Thymus (tissue), 11 donors: ENCODE measurements around the gene NDUFV1. TPM values are rescaled to one million over a fixed set of nuclear protein-coding genes. Genes with fewer than 3 reads are reported as not detected.
A peak's percentile ranks its signal among the peaks of the same experiment; 100 is the strongest.

ENCODE experiments used
- DNase-seq, 9 donors: peaks; one replicate each; pipeline ENCODE4 v3.0.0-alpha.2; 2013; ENCODE audit warnings: low spot score in 9 of 9, low read depth in 6 of 9, missing footprints in 1 of 9
- H3K27ac ChIP-seq, 2 donors: one replicate each; pipeline ENCODE4 v1.5.1; 2013; ENCODE audit warnings: control low read depth in 1 of 2, low read depth in 1 of 2, low read length in 1 of 2, mild to moderate bottlenecking in 1 of 2, moderate library complexity in 1 of 2
- H3K27me3 ChIP-seq, 2 donors: one replicate each; pipeline ENCODE4 v1.5.1; 2013; ENCODE audit warnings: low read length in 1 of 2; ENCODE audit not compliant: control insufficient read depth in 2 of 2, insufficient read depth in 1 of 2
- H3K36me3 ChIP-seq, 2 donors: one replicate each; pipeline ENCODE4 v1.5.1; 2013; ENCODE audit warnings: low read length in 1 of 2, mild to moderate bottlenecking in 1 of 2, moderate library complexity in 1 of 2; ENCODE audit not compliant: control insufficient read depth in 2 of 2, insufficient read depth in 2 of 2
- H3K4me1 ChIP-seq, 2 donors: one replicate each; pipeline ENCODE4 v1.5.1; 2013; ENCODE audit warnings: low read length in 2 of 2; ENCODE audit not compliant: control insufficient read depth in 2 of 2, insufficient read depth in 2 of 2
- H3K4me3 ChIP-seq, 2 donors: one replicate each; pipeline ENCODE4 v1.5.1; 2013; ENCODE audit warnings: low read length in 2 of 2, control low read depth in 1 of 2, mild to moderate bottlenecking in 1 of 2
- H3K9me3 ChIP-seq, 2 donors: one replicate each; pipeline ENCODE4 v1.5.1; 2013; ENCODE audit warnings: low read length in 1 of 2, mild to moderate bottlenecking in 1 of 2; ENCODE audit not compliant: control insufficient read depth in 2 of 2, insufficient read depth in 1 of 2
- WGBS: extraction: QIAGEN DNeasy Blood & Tissue Kit; methylation state at CpG from one replicate; pipeline ENCODE4 v1.1.7; 2013; 5-methylcytosine and 5-hydroxymethylcytosine counted together
- polyA plus RNA-seq: library from polyadenylated mRNA; stranded (reverse); fragments of 200-250 nt; gene quantifications from one replicate; pipeline ENCODE4 v1.2.3, GENCODE V29; 2013
- total RNA-seq: library from RNA; stranded (reverse); fragments of 120-200 nt; gene quantifications from one replicate; pipeline ENCODE4 v1.2.4, GENCODE V29; 2013
- donor health status: healthy.

Gene NDUFV1
- total and polyA plus RNA-seq, 2 donors, result 126 to 207 TPM

DNA sequence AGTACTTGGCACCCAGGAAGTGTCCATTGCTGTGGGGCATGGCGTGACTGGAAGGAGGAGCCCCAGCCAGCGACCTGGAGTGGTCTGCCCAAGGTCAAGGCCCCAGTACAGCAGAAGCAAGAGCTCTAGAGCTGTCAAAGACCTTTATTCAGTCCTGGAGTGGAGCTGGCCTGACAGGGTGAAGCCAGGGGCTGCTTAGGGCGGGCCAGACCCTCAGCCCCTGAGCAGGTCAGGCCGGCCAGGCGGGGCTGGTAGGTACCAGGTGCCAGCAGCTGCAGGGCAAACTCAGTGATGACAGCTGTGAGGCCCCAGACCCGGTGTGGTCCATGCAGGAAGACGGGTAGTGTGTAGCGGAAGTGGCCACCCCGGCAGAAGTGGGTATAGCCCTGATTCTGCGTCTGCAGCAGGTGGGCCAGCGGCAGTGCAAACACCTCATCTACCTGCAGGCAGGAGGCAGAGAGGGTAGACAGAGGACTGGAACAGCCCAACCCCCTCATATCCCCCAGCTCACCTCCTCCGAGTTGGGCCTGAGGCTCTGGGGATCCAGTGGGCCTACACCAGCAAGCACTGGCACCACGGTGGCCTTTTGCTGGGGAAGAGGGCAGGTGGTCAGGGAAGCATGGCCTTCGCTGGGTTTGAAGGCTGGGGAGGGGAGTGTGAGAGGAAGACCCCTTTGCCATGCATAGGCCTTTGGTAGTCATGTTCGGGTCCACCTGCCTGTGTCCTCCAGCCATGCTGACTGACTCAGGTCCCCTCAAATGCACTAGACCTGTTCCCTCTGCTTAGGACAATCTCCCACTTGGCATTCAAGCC, 21.3 kb downstream of the NDUFV1 start:
- Histone ChIP-seq H3K27me3 (no peaks in the 10 kb centered on the region), H3K36me3 (no peaks in the 10 kb centered on the region), H3K4me3 (no peak overlapping the region), H3K27ac (no peak overlapping the region), H3K4me1 (peaks cover 7 to 22% of the 10 kb centered on the region in 2 donors), H3K9me3 (peaks cover 0 to 4% of the 10 kb centered on the region in 2 donors)
- 95% methylated on average over 15 of the region's 15 CpGs for whole genome bisulfite sequencing
- DNase-seq, result no peak

- 71% methylated on average over 25 of the region's 25 CpGs for WGBS
- H3K27me3 ChIP-seq, result no peaks in the 10 kb centered on the region
- no peak overlapping the region for H3K27ac ChIP-seq
- no peaks in the 10 kb centered on the region for H3K36me3 ChIP-seq
- H3K9me3 ChIP-seq, result peaks cover 0 to 4% of the 10 kb centered on the region in 2 donors
- no peak overlapping the region for H3K4me3 ChIP-seq
- no peak for DNase-seq
- peaks cover 7 to 22% of the 10 kb centered on the region in 2 donors for H3K4me1 ChIP-seq
Measured at GRCh38 chr11:67628710-67629385, 22.1 kb downstream of the NDUFV1 start.

- H3K27ac ChIP-seq, result peak within 1 kb of the TSS; percentile 85 to 90
- no peaks in the 10 kb centered on the region for H3K36me3 ChIP-seq
- peaks cover 7 to 22% of the 10 kb centered on the region in 2 donors for H3K4me1 ChIP-seq
- under 1% methylated on average over 102 of the region's 102 CpGs for WGBS
- DNase-seq, result peak in 7 of 9 donors; percentile 72 to 92 (median 85)
- peak within 1 kb of the TSS; percentile 54 to 71 for H3K4me3 ChIP-seq
- H3K27me3 ChIP-seq, result no peaks in the 10 kb centered on the region
- H3K9me3 ChIP-seq, result peaks cover 0 to 4% of the 10 kb centered on the region in 2 donors
Measured at GRCh38 chr11:67629386-67630227, 22.9 kb downstream of the NDUFV1 start, which contains the start of gene NUDT8. NUDT8 (minus strand) TSS chr11:67629937; CDS start chr11:67629911, 26 bp downstream.

DNA sequence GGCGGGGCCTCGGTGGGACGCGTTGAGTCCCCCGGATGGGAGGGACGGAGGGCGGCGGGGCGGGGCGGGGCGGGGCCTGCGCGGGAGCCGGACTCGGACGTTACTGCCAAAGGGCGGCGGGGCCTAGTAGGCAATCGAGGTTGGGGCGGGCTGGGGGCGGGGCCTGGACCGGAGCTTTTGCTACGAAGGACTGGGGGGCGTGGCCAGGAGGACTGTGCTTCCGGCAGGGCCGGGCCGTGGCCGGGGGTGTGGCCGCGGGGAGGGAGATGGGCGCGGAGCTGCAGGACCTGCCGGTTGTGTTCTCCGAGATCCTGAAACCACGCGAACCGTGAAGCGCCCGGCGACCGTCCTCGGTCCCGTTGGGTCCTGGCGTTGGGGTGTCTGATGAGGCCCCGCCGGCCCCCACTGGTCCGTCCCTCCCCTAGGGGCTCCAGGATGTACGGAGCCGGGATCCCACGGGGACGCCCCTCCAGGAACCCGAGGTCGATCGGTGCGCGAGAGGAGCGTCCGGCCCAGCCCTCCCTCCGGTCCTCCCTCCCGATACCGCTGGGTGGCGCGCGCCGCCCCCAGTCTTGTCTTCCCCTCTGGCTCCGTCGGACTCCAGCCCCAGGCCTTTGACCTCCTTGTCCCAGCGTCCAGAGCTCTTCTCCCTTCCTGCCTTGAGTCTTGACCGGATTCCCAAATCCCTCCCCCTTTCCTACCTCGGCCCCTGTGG, 23.6 kb downstream of the NDUFV1 start:
- DNase-seq, result peak in 6 of 9 donors; percentile 75 to 93 (median 85)
- H3K36me3 ChIP-seq, result no peaks in the 10 kb centered on the region
- peaks cover 7 to 20% of the 10 kb centered on the region in 2 donors for H3K4me1 ChIP-seq
- peaks cover 0 to 4% of the 10 kb centered on the region in 2 donors for H3K9me3 ChIP-seq
- H3K27ac ChIP-seq, result peak overlapping the region; percentile 83 to 90
- H3K4me3 ChIP-seq, result peak overlapping the region; percentile 54 to 71
- WGBS, result 2% methylated on average over 70 of the region's 70 CpGs
- no peaks in the 10 kb centered on the region for H3K27me3 ChIP-seq

DNA sequence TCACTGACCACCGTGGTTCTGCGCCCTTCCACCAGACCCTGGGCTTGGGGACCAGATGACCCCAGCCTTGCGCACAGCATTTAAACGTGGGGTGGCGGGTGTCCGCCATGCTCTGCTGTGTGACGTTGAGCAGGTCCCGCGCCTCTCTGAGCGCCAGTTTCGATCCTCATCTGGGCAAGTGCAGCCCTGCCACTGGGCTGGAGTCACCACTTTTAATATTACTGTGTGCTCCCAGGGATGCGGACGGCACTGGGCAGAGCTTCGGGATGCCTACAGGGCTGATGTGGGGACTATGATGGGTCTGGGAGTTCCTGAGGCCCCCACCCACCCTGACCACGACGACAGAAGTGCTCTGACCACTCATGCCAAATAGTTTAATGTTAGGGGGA, 24.2 kb downstream of the NDUFV1 start:
- Histone ChIP-seq H3K4me3 (peak overlapping the region; percentile 54 to 71), H3K4me1 (peaks cover 7 to 20% of the 10 kb centered on the region in 2 donors), H3K36me3 (no peaks in the 10 kb centered on the region), H3K9me3 (peaks cover 0 to 4% of the 10 kb centered on the region in 2 donors), H3K27me3 (no peaks in the 10 kb centered on the region), H3K27ac (peak overlapping the region; percentile 48 to 83)
- WGBS, result 77% methylated on average over 16 of the region's 16 CpGs
- DNase-seq, result no peak

DNA sequence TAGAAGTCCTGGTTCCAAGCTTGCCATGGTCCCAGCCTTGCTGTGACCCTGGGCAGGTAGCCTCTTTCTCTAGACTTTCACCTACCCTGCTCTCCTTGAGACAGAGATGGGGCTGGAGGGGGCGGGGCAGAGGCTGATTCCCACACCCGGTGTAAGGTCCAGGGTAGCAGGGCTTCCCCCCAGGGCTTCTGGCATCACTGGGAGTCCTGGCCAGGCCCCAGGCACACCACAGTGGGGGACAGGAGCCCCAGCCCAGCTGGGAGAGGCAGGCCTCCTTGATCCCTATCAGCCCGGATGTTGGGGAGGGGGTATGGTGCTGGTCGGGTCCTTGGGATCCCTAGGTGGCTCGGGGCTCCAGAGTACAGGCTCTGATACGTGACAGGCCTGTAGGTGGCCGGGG, 24.7 kb downstream of the NDUFV1 start:
- H3K4me1 ChIP-seq, result peaks cover 7 to 20% of the 10 kb centered on the region in 2 donors
- H3K4me3 ChIP-seq, result no peak overlapping the region
- no peaks in the 10 kb centered on the region for H3K27me3 ChIP-seq
- no peak overlapping the region for H3K27ac ChIP-seq
- H3K36me3 ChIP-seq, result no peaks in the 10 kb centered on the region
- 84% methylated on average over 7 of the region's 7 CpGs for WGBS
- peaks cover 0 to 4% of the 10 kb centered on the region in 2 donors for H3K9me3 ChIP-seq
- no peak for DNase-seq

DNA sequence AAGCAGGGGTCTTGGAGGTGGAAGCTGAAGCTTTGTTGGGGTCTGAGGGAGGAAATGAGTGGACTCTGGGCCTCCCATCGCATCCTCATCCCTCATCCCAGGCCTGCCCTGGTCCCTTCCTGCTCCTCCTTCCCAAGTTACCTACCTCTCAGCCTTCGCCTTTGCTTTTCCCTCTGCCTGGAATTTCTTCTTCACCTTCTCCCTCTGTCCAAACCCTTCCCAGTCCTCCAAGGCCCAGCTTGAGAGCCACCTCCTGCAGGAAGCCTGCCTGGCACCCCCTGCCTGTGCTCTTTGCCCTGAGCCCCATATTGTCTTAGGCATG, 25.1 kb downstream of the NDUFV1 start:
- DNase-seq, result no peak
- 93% methylated on average over 2 of the region's 2 CpGs for WGBS

DNA sequence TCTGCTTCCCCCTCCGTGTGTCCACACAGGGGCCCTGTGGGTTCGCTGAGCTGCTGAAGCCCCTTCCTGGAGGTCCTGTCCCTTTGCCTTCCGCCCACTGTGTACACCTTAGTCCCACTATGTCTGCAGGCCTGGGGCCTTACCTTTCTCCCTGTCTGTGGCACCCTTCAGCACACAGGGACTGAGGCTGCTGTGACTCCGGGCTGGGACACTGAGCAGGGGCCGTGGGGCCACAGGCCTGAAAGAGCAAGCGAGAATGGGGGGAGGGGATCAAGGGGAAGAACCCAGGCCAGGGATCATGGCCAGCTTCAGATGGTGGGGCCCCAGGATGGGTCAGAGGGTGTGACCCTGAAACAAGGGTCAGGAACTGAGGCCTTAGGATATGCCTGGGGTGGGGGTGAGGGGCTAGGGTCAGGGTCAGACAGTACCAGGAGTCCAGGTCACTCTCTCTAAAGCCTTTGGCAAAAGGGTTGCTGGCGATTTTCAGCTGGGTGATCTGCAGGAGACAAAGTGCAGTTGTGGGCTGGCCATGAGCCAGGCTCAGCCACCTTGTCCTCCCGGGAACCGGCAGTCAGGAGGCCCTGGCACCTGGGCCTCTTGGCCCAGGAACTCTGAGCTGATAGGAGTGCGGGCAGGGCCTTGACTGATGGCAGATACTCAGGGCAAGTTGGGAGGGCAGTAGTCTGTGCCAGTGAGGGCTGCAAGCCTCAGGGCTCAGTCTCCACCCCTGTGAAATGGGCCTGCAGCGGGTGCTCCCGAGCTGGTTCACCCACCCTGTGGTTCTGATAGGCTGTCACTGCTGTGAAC, 25.6 kb downstream of the NDUFV1 start:
- DNase-seq, result no peak
- H3K4me1 ChIP-seq, result peaks cover 7 to 20% of the 10 kb centered on the region in 2 donors
- WGBS, result 76% methylated on average over 12 of the region's 12 CpGs
- H3K9me3 ChIP-seq, result peaks cover 0 to 4% of the 10 kb centered on the region in 2 donors
- H3K27ac ChIP-seq, result no peak overlapping the region
- H3K4me3 ChIP-seq, result no peak overlapping the region
- H3K27me3 ChIP-seq, result no peaks in the 10 kb centered on the region
- H3K36me3 ChIP-seq, result no peaks in the 10 kb centered on the region

More for the DNA sequence above, 25.1 kb downstream of the NDUFV1 start:
- Histone ChIP-seq H3K4me1 (peaks cover 7 to 20% of the 10 kb centered on the region in 2 donors), H3K27ac (no peak overlapping the region), H3K4me3 (no peak overlapping the region), H3K36me3 (no peaks in the 10 kb centered on the region), H3K27me3 (no peaks in the 10 kb centered on the region), H3K9me3 (peaks cover 0 to 4% of the 10 kb centered on the region in 2 donors)
